NCI-H2171 (cell line): Measurements from ENCODE around the gene CECR2.

Experiments used
- DNase-seq: peaks from one replicate; lab custom pipeline; 2025; lab: John Stamatoyannopoulos, UW

The CECR2 gene

DNA sequence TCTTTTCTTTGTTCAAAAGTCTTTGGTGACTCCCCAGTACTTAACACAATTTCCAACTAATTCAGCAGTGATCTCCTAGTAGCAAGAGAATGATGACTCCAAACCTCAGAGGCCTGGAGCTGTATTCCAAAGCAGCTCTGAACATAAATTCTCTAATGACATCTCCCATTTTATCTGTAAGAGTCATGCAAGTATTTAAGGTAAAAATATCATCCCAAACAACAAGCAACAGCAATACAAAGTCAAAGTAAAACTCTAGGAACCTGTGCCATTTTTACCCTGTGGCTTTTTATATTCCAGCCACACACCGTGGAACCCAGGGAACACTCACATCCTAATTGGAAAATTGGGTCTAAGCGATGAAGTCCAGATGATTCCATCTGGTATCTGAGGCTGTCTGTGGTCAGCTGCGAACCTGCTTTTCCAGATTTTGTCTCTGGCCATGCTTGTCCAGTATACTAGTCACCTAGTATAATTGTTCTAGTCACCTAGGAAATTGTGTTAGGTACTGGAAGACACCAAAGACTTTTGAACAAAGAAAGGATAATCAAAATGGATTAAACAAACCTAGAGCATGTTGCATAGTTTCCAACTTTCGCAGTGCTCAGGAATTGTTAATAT, 101.7 kb downstream of the CECR2 start:
- DNase-seq, result no peak

DNA sequence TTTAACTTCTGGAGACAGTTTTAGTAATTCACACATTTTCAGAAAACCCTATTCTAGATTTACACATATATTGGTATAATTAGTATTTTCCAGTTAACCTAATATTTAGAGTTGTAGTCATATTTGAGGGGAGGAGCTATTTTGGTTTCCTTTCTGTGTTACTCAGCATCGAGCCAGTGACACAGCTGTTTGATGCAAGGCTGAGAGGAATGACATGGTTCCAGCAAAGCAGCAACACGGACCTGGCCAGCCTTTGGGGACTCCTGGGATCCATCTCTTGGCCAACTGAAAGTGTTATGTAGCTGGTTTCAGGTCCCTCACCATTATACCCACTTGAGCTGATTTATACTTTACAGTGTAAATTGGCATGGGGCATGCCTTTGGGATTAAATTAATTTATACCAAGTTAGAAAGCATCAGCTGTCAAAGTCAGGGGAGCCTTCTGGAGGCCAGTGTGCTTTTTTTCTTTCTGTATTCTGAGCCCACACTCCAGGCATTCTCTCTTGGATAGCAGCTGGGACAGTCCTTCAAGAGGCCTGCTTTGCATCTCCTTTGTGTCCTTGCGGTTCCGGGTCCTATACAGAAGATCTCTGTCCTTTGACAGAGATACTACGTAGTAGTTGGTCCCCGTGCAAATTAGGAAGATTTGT, 102.8 kb downstream of the CECR2 start:
- no peak for DNase-seq

DNA sequence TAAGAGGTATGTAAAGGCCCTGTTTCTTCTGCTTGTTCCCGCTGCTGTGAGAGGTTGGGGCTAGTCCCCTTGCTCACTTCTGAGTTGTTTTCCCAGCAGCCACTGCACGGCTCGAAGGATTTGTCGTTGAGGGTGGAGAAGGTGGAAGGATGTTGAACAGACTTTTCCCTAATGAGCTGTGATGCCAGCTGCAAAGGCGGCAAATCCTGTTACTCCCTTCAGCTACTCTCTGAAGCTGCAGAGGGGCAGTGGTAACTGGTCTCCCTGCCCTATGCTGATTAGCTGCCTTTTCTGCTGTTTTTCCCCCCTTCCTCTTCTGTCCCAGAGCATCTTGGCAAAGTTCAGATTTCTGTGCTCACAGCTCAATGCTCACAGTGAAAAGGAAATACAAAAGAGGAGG, 103.7 kb downstream of the CECR2 start:
- DNase-seq, result no peak

DNA sequence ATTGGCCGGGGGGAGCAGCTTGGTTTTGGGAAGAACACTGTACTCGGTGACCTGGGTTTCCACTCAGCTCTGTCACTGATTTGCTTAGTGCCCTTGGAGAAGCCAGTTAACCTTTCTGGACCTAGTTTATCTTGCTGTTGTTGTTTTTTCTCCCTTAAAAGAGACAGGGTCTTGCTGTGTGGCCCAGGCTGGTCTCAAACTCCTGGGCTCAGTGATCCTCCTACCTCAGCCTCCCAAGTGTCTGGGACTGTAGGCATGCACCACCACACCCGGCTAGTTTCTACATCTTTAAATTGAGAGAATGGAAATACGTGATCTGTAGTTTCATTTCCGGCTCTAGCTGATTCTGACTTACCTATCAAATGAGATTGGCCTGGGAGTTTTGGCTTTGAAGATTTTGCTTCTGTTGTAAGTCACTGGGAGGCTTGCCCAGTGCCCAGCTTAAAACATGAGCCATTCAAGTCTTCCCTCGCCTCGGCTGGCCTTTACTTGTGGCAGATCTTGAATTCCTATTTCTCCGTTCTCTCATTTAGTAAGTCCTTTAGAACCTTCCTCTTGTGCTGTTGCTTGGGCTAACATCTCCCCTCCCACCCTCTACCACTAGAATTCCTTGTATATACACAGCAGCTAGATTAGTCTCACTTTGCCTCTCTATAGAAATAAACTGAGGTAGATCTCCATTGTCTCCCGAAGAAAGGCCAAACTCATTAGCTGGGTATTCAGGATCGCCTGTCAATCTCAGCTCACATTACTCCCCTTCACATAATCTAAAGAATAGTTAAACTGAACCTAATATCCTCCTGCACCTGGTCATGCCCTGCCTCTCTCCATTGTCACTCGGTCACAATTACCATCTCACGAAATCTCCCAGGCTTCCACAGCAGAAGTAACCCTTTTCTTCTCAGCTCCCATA, 106.3 kb downstream of the CECR2 start:
- no peak for DNase-seq

DNA sequence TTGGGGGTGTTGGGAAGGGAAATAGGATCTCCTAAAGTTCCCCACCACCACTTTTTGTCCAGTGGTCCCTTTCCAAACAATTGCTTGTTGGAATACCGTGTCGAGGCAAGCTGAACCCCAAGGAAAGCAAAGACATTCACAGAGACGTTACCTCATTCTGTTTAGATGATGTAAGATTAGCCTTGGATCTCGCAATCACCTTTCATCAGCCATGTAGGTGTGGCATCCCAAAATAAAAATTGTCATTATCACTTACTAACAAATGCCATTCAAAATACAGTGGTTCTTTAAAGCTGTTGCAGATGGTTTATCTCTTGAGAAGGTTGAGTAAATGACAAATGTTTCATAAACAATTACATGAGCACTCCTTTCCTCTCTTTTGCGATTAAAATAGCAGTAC, 107.6 kb downstream of the CECR2 start:
- no peak for DNase-seq

DNA sequence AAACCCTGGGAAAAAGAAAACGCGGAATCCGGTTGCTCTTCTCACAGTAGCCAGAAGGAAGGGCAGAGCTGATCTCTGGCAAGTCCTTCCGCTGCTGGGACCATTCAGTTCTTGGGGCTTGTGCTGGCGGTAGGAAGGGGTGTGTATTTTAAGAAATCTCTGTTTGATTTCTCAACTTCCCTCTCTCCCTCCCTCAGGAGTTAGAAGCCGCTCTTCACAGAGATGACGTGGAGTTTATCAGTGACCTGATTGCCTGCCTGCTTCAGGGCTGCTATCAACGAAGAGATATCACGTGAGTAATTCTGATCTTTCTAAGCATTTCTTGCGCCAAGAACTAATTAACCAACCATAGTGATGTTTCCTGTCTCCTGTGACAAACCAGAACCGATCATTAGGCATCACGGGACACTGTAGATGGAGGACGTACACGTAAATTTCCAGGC, 108.2 kb downstream of the CECR2 start:
- peak; percentile 34 for DNase-seq

DNA sequence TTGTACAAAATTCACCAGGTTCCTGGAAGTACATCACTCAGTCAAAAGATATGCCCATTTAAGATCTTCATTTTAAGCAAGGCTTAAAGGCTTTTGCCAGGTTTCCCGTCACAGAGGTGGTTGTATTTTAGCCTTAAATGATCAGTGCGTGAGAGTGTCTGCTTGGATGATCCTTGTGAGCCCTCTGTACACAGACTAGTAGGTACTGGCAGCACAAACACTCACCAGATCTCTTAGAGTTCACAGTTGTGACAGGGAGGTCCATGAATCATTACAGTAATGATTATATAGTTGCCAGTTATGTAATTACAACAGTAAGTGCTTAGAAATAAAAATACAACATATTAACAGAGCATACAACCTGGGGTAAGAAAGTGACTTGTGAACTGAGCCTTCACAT, 109.9 kb downstream of the CECR2 start:
- no peak for DNase-seq

DNA sequence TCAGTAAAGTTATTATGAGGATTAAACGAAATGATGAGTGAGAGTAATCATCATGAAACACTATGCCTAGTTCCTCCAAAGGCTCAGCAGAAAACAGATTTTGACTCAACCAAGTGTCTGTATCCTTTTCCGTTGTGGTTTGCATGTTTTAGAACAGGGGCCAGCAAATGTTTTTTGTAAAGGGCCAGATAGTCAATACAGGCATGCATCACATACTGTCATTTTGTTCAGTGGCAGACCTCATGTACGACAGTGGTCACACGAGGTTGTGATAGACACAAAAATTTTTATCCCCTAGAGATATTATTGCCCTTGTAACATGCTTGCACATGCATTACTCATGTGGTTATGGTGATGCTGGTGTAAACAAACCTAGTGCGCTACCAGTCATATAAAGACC, 112.2 kb downstream of the CECR2 start:
- no peak for DNase-seq

DNA sequence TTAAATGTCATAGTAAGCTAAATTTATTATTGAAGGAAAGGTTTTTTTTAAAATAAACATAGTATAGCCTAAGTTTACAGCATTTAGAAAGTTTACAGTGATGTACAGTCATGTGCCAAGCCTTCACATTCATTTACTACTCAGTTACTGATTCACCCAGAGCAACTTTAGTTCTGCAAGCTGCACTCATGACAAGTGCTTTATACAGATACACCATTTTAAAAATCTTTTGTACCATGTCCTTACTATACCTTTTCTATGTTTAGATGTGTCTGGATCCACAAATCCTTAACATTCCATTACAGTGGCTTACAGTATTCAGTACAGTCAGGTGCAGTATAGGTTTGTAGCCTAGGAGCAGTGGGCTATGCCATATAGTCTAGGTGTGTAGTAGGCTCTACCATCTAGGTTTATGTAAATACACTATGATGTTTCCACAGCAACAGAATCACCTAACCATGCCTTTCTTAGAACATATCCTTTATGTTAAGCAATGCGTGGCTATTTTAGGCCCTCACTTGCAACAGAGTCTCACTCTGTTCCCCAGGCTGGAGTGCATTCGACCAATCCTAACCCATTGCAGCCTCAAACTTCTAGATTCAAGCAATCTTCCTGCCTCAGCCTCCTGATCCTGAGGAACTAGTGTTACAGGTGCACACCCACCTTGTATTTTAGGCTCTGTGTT, 114.6 kb downstream of the CECR2 start:
- no peak for DNase-seq

DNA sequence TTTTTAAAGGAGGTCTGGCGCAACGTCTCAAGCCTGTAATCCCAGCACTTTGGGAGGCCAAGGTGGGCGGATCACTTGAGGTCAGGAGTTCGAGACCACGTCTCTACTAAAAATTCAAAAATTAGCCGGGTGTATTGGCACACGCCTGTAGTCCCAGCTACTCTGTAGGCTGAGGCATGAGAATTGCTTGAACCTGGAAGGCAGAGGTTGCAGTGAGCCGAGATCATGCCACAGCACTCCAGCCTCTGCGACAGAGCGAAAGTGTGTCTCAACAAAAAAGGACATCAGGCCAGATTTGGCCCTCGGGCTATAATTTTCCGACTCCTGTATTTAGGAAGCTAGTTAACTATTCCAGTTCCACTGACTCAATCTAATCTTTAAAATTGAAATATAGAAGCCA, 115.3 kb downstream of the CECR2 start:
- DNase-seq, result no peak

DNA sequence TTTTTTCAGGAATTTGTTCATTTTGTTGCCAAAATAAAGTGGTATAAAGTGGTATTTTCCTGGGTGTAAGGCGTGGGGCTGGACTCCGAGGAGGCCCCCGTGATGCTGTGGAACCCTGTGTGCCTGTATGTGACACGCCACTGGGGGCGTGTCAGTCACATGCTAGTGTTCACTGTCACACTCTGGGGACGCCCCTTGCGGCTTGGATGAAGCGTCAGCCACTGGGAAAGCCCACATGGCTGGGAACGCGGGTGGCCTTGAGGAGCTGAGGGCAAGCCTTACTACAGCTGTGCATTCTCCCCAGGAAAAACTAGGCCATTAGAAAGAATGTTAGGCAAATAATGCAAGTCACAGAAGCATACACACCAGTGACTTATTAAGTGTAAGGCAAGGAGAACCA, 117.1 kb downstream of the CECR2 start:
- no peak for DNase-seq

DNA sequence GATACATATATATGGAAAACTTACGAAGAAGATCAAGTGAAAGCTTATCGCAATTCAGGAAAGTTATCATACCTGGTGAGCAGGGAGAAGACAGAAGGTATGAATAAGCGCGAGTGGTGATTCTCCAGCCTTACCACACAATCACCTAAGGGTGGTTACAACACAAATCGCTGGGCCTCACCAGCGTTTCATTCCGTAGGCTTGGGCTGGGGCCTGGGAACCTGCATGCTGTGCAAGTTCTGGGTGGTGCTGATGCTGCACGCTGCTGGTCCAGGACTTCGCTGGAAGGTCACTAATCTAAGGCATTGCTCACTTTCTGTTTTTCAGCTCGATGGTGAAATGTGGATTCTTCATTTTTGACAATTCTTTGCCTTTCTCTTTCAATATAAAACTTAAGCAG, 117.5 kb downstream of the CECR2 start:
- no peak for DNase-seq

DNA sequence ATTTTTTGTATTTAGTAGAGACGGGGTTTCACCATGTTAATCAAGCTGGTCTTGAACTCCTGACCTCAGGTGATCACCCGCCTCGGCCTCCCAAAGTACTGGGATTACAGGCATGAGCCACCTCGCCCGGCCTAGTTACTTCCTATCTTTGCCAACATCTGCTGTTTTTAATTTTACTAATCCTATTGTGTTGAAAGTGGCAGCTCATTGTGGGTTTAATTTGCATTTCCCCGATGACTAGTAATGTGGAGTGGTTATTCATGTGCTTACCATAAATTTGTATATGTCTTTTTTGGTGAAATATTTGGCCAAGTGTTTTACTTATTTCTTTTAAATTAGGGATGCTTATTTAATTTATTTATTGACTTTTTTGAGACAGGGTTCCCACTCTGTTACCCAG, 119.8 kb downstream of the CECR2 start:
- DNase-seq, result no peak

DNA sequence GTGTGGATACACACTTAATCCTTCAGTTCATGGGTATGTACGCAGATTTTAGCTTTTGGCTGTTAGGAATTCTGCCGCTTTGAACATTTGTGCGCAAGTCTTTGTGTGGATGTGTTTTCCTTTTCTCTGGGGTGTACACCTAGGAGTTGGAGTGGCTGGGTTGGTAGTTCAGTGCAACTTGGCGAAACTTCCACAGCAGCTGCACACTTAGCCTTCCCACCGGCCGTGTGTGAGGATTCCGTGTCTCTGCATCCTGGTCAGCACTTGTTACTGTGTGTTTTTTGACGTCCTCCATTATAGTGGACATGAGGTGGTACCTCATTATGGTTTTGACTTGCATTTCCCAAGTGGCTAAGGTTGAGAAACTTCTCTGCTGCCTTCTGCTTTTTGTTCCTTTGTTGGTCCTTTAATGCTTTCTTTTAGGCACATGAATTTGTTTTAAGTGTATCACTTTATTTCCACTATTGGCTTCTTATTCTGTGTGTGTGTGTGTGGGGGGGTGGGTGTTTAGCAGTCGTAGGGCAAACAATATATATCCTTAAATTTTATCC, 121.9 kb downstream of the CECR2 start:
- no peak for DNase-seq

DNA sequence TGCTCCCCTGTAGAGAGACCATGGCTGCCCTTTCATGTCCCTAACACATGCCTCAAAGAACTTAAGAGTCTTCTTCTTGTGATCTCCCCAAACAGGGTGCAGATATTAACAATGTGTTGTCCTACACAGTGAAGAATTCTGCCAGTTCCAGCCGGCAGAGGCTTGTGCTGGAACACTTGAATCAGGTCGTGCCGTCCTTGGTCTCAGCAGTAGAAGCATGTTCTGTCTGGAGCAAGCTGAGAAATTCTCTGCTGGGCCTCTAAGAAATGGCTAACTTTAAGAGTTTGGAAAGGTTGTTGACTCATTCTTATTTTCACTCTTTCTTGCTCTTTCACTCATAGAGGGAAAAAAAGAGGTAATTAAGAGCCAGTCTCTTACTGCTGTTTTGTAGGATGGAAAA, 123.0 kb downstream of the CECR2 start:
- DNase-seq, result no peak

DNA sequence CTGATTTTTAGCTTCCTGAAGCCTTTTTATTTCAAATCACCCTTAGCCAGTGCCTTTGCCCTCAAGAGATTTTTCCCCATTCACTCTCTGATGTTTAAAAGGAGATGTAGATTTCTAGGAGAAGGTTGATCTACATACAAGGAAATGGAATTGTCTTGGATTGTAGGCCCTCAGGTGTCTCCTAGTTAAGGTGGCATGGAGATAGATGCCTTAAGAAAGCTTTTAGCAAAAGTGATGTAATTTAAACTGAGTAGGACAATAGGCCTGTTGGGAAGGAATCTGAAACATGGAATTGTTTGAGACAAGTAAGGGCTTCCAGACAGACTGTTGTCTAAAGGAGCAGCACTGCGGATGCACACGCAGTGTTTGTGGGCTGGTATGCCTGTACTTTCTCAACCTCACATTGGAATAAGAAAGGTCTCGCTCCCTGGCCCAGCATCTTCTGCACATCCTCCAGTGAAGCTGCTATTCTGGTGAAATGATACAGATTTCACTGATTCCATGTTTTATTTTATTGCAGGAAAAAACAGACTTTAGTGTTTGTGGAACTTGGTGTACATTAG, 124.2 kb downstream of the CECR2 start:
- DNase-seq, result no peak

DNA sequence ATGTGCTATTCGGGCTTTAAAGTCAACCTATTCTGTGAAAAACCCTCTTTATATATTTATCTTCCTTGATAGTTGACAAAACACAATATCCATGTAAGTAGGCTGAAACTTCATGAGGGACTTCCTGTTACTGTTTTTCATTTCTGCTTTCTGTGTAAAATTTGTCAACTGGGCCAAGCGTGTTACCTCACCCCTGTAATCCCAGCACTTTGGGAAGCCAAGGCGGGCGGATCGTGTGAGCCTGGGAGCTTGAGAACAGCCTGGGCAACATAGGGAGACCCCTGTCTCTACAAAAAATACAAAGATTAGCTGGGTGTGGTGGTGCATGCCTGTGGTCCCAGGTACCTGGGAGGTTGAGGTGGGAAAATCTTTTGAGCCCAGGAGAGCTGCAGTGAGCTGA, 127.6 kb downstream of the CECR2 start:
- DNase-seq, result no peak

DNA sequence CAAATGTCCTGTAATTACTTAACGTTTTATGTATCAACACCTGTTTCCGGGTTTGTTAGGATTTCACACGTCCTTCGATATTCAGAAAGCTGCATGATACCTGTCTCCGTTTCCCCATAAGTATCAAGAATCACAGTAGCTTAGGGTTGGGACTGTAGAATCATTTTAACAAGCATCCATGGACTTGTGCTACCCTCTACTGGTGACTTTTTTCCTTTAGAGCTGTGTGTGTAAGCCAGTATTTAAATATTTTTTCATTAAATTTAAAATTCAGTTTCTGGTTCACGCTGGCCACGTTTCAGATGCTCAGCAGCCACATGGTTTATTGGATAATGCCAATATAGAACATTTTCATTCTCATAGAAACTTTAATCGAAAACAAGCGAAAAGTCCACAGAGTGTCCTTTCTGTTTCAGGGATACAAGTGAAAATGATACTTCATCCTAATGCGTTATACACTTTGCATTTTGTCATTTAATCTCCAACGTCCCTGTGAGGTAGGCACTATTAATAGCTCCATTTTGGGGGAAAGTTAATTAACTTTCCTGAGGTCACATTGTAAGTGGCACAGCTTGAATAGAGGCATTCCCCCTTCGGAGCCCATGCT, 132.5 kb downstream of the CECR2 start:
- peak; percentile 60 for DNase-seq

DNA sequence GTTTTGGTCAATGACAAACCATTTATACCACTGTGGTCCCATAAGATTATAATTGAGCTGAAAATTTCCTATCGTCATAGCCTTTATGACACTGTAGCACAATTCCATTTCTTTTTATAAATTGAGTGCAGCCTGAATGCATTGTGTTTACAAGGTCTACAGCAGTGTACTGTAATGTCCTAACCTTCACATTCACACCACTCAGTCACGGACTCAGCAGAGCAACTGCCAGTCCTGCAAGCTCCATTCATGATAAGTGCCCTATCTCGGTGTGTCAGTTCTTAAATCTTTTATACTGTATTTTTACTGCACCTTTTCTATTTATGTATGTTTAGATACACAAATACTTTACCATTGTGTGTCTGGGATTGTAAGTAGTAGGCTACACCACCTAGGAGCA, 138.8 kb downstream of the CECR2 start:
- DNase-seq, result no peak

DNA sequence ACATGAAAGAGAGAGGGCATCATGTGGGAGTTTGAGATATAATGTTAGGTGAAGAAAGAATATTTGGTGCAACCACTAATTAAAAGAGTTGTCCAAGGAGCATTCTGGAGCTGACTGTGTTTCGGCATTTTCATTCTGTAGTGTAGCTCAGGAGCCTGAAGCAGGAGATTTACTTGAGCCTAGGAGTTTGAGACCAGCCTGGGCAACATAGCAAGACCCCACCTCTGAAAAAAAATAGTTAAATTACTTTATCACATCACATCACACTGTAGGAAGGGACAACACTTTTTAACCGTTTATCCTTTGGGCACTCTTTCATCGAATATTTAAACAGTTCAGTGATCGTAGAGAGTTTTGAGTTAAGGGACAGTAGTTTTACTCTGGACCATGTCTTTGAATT, 143.7 kb downstream of the CECR2 start:
- no peak for DNase-seq

DNA sequence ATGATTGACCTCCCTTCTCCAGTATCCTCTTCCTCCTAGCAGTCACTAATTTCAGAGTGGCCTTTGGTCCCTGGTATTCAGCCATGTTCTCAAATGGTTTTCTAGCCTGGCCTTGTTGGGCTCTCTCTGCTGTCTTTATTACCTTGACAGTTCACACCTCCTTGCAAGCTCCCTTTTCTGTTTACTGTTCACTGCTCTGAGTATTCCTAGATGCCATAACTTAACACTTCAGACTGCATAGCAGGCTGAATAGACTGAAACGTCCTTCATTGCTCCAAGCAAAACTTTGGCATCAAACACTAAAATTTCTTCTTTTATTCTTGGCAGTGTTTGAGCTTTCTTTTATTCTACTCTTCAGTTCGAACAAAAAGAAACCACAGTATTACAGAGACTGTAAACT, 144.4 kb downstream of the CECR2 start:
- no peak for DNase-seq
